Liver (tissue), 9 donors: Measurements from ENCODE around the gene MPV17L. TPM values are rescaled to one million over a fixed set of nuclear protein-coding genes. Genes with fewer than 3 reads are reported as not detected.
A peak's percentile ranks its signal among the peaks of the same experiment; 100 is the strongest.

Source experiments
- DNase-seq: peaks from one replicate; pipeline ENCODE4 v3.0.0-alpha.2; 2017; ENCODE audit warnings: low spot score
- H3K27ac ChIP-seq, 2 donors: one replicate each; pipeline ENCODE4 v1.7.0; 2013; ENCODE audit warnings: inconsistent platforms in 2 of 2, low read length in 2 of 2, control low read depth in 1 of 2, low read depth in 1 of 2, mild to moderate bottlenecking in 1 of 2
- H3K27me3 ChIP-seq, 4 donors: one replicate each; pipeline versions ENCODE4 v1.6.1 to v1.7.0; 2013; ENCODE audit warnings: low read length in 3 of 4, inconsistent platforms in 1 of 4, mild to moderate bottlenecking in 1 of 4, moderate library complexity in 1 of 4; ENCODE audit not compliant: control insufficient read depth in 4 of 4, insufficient read depth in 4 of 4
- H3K36me3 ChIP-seq, 4 donors: one replicate each; pipeline versions ENCODE4 v1.6.1 to v1.7.0; 2013; ENCODE audit warnings: low read length in 3 of 4, mild to moderate bottlenecking in 3 of 4, low read depth in 1 of 4, moderate library complexity in 1 of 4; ENCODE audit not compliant: control insufficient read depth in 4 of 4, insufficient read depth in 3 of 4
- H3K4me1 ChIP-seq, 4 donors: one replicate each; pipeline versions ENCODE4 v1.6.1 to v1.7.0; 2013; ENCODE audit warnings: low read length in 3 of 4, mild to moderate bottlenecking in 3 of 4, moderate library complexity in 1 of 4; ENCODE audit not compliant: control insufficient read depth in 4 of 4, insufficient read depth in 4 of 4
- H3K4me3 ChIP-seq, 3 donors: one replicate each; pipeline versions ENCODE4 v1.6.1 to v1.7.0; 2013; ENCODE audit warnings: low read length in 3 of 3, control low read depth in 1 of 3, low read depth in 1 of 3, mild to moderate bottlenecking in 1 of 3
- H3K9ac ChIP-seq, 2 donors: one replicate each; pipeline ENCODE4 v1.7.0; 2013; ENCODE audit warnings: low read length in 2 of 2, mild to moderate bottlenecking in 2 of 2, moderate library complexity in 2 of 2, control low read depth in 1 of 2, low read depth in 1 of 2
- H3K9me3 ChIP-seq, 4 donors: one replicate each; pipeline versions ENCODE4 v1.6.1 to v1.7.0; 2013; ENCODE audit warnings: low read length in 3 of 4; ENCODE audit not compliant: control insufficient read depth in 4 of 4
- ATF3 ChIP-seq: IDR thresholded peaks from 2 replicates; pipeline ENCODE4 v1.6.1; 2016; ENCODE audit warnings: antibody characterized with exemption
- CTCF ChIP-seq: fragments of 150-350 bp; IDR thresholded peaks from 2 replicates; pipeline ENCODE4 v1.5.1; 2017; ENCODE audit warnings: improper control_type of control experiment, low read depth, low read length; ENCODE audit not compliant: missing input control
- EGR1 ChIP-seq, 2 donors: IDR thresholded peaks; 2 replicates each; pipeline ENCODE4 v1.6.1; 2016 to 2018; ENCODE audit warnings: antibody characterized with exemption in 2 of 2, low read depth in 2 of 2
- FOXA1 ChIP-seq: IDR thresholded peaks from 2 replicates; pipeline ENCODE4 v1.6.1; 2016; ENCODE audit warnings: antibody characterized with exemption
- FOXA2 ChIP-seq: IDR thresholded peaks from 2 replicates; pipeline ENCODE4 v1.6.1; 2016; ENCODE audit warnings: antibody characterized with exemption
- GABPA ChIP-seq, 2 donors: IDR thresholded peaks in 1 of 2; conservative IDR thresholded peaks in 1 of 2; 2 replicates each; pipeline ENCODE4 v1.6.1; 2016; ENCODE audit warnings: antibody characterized with exemption in 2 of 2, mild to moderate bottlenecking in 1 of 2, moderate library complexity in 1 of 2
- HNF4A ChIP-seq, 2 donors: conservative IDR thresholded peaks; 2 replicates each; pipeline ENCODE4 v1.6.1; 2016; ENCODE audit warnings: antibody characterized with exemption in 2 of 2, mild to moderate bottlenecking in 2 of 2
- HNF4G ChIP-seq: IDR thresholded peaks from 2 replicates; pipeline ENCODE4 v1.6.1; 2016; ENCODE audit warnings: antibody characterized with exemption
- JUND ChIP-seq, 2 donors: IDR thresholded peaks; 2 replicates each; pipeline ENCODE4 v1.6.1; 2016; ENCODE audit warnings: antibody characterized with exemption in 2 of 2
- MAX ChIP-seq: IDR thresholded peaks from 2 replicates; pipeline ENCODE4 v1.6.1; 2016; ENCODE audit warnings: antibody characterized with exemption
- NR2F2 ChIP-seq: IDR thresholded peaks from 2 replicates; pipeline ENCODE4 v1.6.1; 2016; ENCODE audit warnings: antibody characterized with exemption
- RAD21 ChIP-seq, 2 donors: IDR thresholded peaks; 2 replicates each; pipeline ENCODE4 v1.6.1; 2016; ENCODE audit warnings: antibody characterized with exemption in 2 of 2, mild to moderate bottlenecking in 2 of 2
- RXRA ChIP-seq, 2 donors: IDR thresholded peaks; 2 replicates each; pipeline ENCODE4 v1.6.1; 2017 to 2018; ENCODE audit warnings: antibody characterized with exemption in 2 of 2, mild to moderate bottlenecking in 1 of 2
- SP1 ChIP-seq: IDR thresholded peaks from 2 replicates; pipeline ENCODE4 v1.6.1; 2018; ENCODE audit warnings: antibody characterized with exemption, mild to moderate bottlenecking
- TAF1 ChIP-seq: conservative IDR thresholded peaks from 2 replicates; pipeline ENCODE4 v1.6.1; 2016; ENCODE audit warnings: antibody characterized with exemption, mild to moderate bottlenecking
- YY1 ChIP-seq: IDR thresholded peaks from 2 replicates; pipeline ENCODE4 v1.6.1; 2016; ENCODE audit warnings: antibody characterized with exemption, mild to moderate bottlenecking
- WGBS: extraction: QIAGEN DNeasy Blood & Tissue Kit; methylation state at CpG from one replicate; pipeline ENCODE4 v1.1.7; 2013; 5-methylcytosine and 5-hydroxymethylcytosine counted together
- polyA plus RNA-seq, 2 donors: library from polyadenylated mRNA; stranded (reverse) in 1 of 2; unstranded in 1 of 2; fragments of 200-250 nt in 1 of 2; fragments of >200 nt in 1 of 2; fragmentation: Nextera tagmentation in 1 of 2; extraction: Ambion mirVana in 1 of 2; gene quantifications; one replicate each; pipeline versions ENCODE4 v1.2.1 to v1.2.3, GENCODE V29; 2013 to 2015
- total RNA-seq, 2 donors: library from RNA; depleted of rRNA; stranded (reverse); fragments of >200 nt; gene quantifications; one replicate each; pipeline ENCODE4 v1.2.3, GENCODE V29; 2014
- TF ChIP-seq, protein P1 (sequence below): IDR thresholded peaks from 2 replicates; pipeline ENCODE4 v1.6.1; 2016; ENCODE audit warnings: antibody characterized with exemption, mild to moderate bottlenecking
- TF ChIP-seq, protein P2 (sequence below): IDR thresholded peaks from 2 replicates; pipeline ENCODE4 v1.6.1; 2016; ENCODE audit warnings: antibody characterized with exemption
- donor health status: healthy.
- donor health status: healthy.
- donor health status: healthy.
- donor health status: healthy.
- donor health status: healthy.

The MPV17L gene
- total and polyA plus RNA-seq, 4 donors, result 4.9 to 39.6 (median 8.8) TPM

DNA sequence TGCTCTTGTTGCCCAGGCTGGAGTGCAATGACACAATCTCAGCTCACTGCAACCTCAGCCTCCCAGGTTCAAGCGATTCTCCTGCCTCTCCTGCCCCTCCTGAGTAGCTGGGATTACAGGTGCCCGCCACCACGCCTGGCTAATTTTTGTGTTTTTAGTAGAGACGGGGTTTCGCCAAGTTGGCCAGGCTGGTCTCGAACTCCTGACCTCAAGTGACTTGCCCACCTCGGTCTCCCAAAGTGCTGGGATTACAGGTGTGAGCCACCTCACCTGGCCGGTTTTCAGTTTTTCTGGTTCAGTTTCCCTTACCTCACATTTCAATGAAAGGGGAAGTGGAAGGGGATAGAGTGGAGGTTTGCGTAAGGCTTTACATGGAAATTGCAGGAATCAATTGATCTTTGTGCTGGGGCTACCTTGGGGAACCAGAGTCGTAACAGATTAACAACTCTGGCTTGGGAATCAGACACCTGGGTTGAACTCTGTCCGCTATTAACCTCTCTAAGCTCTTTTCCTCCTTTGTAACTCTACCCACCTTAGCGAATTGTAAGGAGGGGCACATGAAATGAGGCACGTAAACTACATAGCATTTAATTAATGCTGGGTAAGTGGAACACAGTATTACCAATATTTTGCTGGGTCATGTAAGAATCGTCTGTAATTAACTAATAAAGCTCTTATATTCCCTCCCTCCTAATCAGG, 3.2 kb downstream of the MPV17L start:
- H3K9ac ChIP-seq, result no peak overlapping the region
- no peak for DNase-seq
- peak overlapping the region; percentile 45 to 73 for H3K27ac ChIP-seq
- TF ChIP-seq EGR1 (IDR thresholded peaks at IDR 0.05; ENCODE audit: low read depth in 2 of 2) (peak; percentile 48 to 93), SP1 (peak; percentile 87), RAD21 (IDR thresholded peaks at IDR 0.05) (peak; percentile 41 to 51), FOXA2 (no peak), TAF1 (no peak), ATF3 (peak; percentile 53), RXRA (IDR thresholded peaks at IDR 0.05) (peak; percentile 99 to 100), MAX (peak; percentile 98), YY1 (peak; percentile 71), NR2F2 (peak; percentile 37), JUND (IDR thresholded peaks at IDR 0.05) (peak; percentile 77 to 88), GABPA (IDR thresholded peaks at IDR 0.05 in 1 of 2, conservative IDR thresholded peaks at IDR 0.05 in 1 of 2) (peak in 1 of 2 donors; percentile 74), HNF4A (conservative IDR thresholded peaks at IDR 0.05) (peak; percentile 88 to 94), HNF4G (peak; percentile 69), FOXA1 (peak; percentile 45), CTCF (no peak)
- TF ChIP-seq, protein P1, sequence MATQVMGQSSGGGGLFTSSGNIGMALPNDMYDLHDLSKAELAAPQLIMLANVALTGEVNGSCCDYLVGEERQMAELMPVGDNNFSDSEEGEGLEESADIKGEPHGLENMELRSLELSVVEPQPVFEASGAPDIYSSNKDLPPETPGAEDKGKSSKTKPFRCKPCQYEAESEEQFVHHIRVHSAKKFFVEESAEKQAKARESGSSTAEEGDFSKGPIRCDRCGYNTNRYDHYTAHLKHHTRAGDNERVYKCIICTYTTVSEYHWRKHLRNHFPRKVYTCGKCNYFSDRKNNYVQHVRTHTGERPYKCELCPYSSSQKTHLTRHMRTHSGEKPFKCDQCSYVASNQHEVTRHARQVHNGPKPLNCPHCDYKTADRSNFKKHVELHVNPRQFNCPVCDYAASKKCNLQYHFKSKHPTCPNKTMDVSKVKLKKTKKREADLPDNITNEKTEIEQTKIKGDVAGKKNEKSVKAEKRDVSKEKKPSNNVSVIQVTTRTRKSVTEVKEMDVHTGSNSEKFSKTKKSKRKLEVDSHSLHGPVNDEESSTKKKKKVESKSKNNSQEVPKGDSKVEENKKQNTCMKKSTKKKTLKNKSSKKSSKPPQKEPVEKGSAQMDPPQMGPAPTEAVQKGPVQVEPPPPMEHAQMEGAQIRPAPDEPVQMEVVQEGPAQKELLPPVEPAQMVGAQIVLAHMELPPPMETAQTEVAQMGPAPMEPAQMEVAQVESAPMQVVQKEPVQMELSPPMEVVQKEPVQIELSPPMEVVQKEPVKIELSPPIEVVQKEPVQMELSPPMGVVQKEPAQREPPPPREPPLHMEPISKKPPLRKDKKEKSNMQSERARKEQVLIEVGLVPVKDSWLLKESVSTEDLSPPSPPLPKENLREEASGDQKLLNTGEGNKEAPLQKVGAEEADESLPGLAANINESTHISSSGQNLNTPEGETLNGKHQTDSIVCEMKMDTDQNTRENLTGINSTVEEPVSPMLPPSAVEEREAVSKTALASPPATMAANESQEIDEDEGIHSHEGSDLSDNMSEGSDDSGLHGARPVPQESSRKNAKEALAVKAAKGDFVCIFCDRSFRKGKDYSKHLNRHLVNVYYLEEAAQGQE, result peak; percentile 66
- TF ChIP-seq, protein P2, sequence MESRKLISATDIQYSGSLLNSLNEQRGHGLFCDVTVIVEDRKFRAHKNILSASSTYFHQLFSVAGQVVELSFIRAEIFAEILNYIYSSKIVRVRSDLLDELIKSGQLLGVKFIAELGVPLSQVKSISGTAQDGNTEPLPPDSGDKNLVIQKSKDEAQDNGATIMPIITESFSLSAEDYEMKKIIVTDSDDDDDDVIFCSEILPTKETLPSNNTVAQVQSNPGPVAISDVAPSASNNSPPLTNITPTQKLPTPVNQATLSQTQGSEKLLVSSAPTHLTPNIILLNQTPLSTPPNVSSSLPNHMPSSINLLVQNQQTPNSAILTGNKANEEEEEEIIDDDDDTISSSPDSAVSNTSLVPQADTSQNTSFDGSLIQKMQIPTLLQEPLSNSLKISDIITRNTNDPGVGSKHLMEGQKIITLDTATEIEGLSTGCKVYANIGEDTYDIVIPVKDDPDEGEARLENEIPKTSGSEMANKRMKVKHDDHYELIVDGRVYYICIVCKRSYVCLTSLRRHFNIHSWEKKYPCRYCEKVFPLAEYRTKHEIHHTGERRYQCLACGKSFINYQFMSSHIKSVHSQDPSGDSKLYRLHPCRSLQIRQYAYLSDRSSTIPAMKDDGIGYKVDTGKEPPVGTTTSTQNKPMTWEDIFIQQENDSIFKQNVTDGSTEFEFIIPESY, result peak; percentile 82
- 32% methylated on average over 14 of the region's 14 CpGs for WGBS
- no peaks in the 10 kb centered on the region for H3K27me3 ChIP-seq
- H3K4me1 ChIP-seq, result peaks cover 3 to 32% (median 18%) of the 10 kb centered on the region in 4 donors
- peaks cover 0 to 3% (median 0%) of the 10 kb centered on the region in 4 donors for H3K36me3 ChIP-seq
- H3K4me3 ChIP-seq, result no peak overlapping the region
- H3K9me3 ChIP-seq, result no peaks in the 10 kb centered on the region
